Adrenal gland (tissue), 5 donors: ENCODE data around the gene C1orf174.

Source experiments
- POLR2A ChIP-seq, 2 donors: fragments of 450-650 bp; IDR thresholded peaks; one replicate each; pipeline ENCODE4 v1.6.1; 2017; ENCODE audit warnings: antibody characterized with exemption in 2 of 2, mild to moderate bottlenecking in 2 of 2, moderate library complexity in 1 of 2
- TF ChIP-seq, protein P1 (sequence below), 6 experiments: fragments of 450-650 bp in 4 of 6; fragments of 200-600 bp in 2 of 6; sonication (generic) in 1 of 6; IDR thresholded peaks; 1 replicate in 5 of 6; 2 replicates in 1 of 6; pipeline versions ENCODE4 v1.5.1 to v1.8.0; 2016 to 2021; ENCODE audit warnings: antibody characterized with exemption in 6 of 6, mild to moderate bottlenecking in 2 of 6, moderate library complexity in 1 of 6
- donor health status: DM: no; HTN: no; CAD: no.

DNA sequence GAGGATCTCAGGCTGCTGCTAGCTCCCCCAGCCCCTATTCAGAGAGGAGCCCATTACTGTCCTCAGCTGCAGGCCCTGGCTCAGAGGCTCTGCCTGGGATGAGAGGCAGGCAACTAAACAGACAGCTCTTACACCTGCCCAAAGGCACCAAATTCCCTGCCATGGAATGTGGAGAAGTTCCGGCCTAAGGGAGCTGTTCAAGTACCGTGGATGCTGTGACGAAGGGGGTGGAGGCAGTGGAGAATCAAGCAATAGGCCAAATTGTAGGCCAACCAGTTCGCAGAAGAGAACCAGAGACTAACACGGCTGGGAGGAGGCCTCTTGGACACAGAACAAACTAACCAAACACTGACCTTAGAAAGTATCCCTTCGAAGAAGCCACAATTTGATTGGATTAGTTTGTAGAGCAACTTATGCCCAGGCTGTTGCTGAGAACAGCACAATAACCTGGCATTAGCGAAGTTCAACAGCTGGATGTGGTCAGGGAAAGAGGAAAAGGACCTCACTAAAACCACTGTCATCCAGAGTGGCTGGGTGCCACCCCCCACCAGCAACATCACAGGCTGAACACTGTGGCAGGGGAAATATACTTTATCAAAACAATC lies 3.6 kb downstream of the C1orf174 start:
- TF ChIP-seq, protein P1, sequence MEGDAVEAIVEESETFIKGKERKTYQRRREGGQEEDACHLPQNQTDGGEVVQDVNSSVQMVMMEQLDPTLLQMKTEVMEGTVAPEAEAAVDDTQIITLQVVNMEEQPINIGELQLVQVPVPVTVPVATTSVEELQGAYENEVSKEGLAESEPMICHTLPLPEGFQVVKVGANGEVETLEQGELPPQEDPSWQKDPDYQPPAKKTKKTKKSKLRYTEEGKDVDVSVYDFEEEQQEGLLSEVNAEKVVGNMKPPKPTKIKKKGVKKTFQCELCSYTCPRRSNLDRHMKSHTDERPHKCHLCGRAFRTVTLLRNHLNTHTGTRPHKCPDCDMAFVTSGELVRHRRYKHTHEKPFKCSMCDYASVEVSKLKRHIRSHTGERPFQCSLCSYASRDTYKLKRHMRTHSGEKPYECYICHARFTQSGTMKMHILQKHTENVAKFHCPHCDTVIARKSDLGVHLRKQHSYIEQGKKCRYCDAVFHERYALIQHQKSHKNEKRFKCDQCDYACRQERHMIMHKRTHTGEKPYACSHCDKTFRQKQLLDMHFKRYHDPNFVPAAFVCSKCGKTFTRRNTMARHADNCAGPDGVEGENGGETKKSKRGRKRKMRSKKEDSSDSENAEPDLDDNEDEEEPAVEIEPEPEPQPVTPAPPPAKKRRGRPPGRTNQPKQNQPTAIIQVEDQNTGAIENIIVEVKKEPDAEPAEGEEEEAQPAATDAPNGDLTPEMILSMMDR (IDR thresholded peaks at IDR 0.05) = no peak
- TF ChIP-seq POLR2A (IDR thresholded peaks at IDR 0.05) = no peak
